Type B pancreatic cell (in vitro differentiated cells): ENCODE results near the gene LIMK1. TPM values are rescaled to one million over a fixed set of nuclear protein-coding genes. Genes with fewer than 3 reads are reported as not detected.

Experiments used
- DNase-seq: peaks from one replicate; pipeline ENCODE4 v3.0.0; 2021; ENCODE audit warnings: mixed read lengths; ENCODE audit not compliant: unreplicated experiment; ENCODE audit errors: extremely low spot score
- H3K27ac Mint-ChIP-seq: 2 replicates; pipeline ENCODE4 v1.8.0; 2021; ENCODE audit warnings: mild to moderate bottlenecking, mixed read lengths
- H3K27me3 Mint-ChIP-seq: 2 replicates; pipeline ENCODE4 v1.8.0; 2021; ENCODE audit warnings: mixed read lengths
- H3K36me3 Mint-ChIP-seq: 2 replicates; pipeline ENCODE4 v1.8.0; 2021; ENCODE audit warnings: mixed read lengths
- H3K4me1 Mint-ChIP-seq: one replicate; pipeline ENCODE4 v1.8.0; 2021; ENCODE audit warnings: mixed read lengths; ENCODE audit not compliant: unreplicated experiment
- H3K4me3 Mint-ChIP-seq: 2 replicates; pipeline ENCODE4 v1.8.0; 2021; ENCODE audit warnings: mild to moderate bottlenecking, mixed read lengths
- H3K9me3 Mint-ChIP-seq: 2 replicates; pipeline ENCODE4 v1.8.0; 2021; ENCODE audit warnings: mixed read lengths
- total RNA-seq: library from RNA; stranded (reverse); gene quantifications from 2 replicates; pipeline ENCODE4 v1.2.1, GENCODE V29; 2021; ENCODE audit warnings: low replicate concordance
- TF ChIP-seq, protein P1 (sequence below): fragments of 200-600 bp; sonication (generic); conservative IDR thresholded peaks from 2 replicates; pipeline ENCODE4 v1.5.0; 2021; ENCODE audit warnings: antibody characterized with exemption, mild to moderate bottlenecking

LIMK1 gene
- total RNA-seq, 1 donor from 2014 or later = 46.6 TPM

DNA sequence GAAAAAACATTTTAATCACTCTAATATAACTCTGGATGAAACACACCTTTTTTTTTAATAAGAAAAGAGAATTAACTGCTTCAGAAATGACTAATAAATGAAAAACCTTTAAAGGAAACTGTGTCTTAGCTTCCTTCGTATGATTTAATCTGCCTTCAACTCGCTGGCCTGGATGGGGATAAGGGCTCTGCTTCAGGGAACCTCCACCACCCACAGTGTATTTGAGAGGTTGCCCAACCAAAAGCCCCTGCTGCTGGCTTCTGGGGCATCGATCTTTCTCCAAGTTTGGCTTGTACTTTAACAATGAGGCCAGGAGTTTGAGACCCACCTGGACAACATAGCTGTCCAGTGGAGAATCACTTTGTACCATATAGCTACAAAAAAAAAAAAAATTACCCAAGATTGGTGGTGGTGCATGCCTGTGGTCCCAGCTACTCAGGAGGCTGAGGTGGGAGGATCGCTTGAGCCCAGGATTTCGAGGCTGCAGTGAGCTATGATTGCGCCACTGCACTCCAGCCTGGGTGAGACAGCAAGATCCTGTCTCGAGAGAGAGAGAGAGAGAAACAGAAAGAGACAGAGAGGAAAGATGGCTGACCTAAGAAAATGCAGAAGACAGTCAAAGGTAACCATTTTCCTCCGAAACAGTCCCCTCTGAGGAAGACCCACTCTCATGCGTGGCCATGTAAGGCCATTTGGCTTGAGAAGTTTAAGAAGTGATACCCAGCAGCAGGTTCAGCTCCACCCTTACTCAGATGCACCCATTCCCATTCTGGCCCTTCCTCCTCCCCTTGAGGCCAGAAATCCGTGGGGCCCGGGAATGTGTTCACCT lies 13.6 kb upstream of the LIMK1 start:
- H3K4me3 Mint-ChIP-seq = no peak overlapping the region
- H3K4me1 Mint-ChIP-seq = no peaks in the 10 kb centered on the region
- no peaks in the 10 kb centered on the region for H3K9me3 Mint-ChIP-seq
- no peaks in the 10 kb centered on the region for H3K36me3 Mint-ChIP-seq
- DNase-seq = no peak
- no peaks in the 10 kb centered on the region for H3K27me3 Mint-ChIP-seq
- TF ChIP-seq, protein P1, sequence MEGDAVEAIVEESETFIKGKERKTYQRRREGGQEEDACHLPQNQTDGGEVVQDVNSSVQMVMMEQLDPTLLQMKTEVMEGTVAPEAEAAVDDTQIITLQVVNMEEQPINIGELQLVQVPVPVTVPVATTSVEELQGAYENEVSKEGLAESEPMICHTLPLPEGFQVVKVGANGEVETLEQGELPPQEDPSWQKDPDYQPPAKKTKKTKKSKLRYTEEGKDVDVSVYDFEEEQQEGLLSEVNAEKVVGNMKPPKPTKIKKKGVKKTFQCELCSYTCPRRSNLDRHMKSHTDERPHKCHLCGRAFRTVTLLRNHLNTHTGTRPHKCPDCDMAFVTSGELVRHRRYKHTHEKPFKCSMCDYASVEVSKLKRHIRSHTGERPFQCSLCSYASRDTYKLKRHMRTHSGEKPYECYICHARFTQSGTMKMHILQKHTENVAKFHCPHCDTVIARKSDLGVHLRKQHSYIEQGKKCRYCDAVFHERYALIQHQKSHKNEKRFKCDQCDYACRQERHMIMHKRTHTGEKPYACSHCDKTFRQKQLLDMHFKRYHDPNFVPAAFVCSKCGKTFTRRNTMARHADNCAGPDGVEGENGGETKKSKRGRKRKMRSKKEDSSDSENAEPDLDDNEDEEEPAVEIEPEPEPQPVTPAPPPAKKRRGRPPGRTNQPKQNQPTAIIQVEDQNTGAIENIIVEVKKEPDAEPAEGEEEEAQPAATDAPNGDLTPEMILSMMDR = no peak
- no peak overlapping the region for H3K27ac Mint-ChIP-seq

DNA sequence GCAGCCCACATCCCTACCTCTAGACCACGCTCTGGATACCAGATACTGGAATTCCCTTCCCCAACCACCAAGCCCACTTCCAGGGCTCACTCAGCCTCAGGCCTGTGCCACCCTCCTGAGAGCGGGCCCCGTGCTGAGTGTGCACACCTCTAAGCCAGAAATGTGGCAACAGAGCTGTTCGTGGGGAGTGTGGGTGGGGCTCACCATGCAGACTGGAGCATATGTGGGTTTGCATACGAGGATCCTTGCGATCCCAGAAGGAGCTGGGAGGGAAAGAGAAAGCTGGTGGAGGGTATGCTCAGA lies 13.0 kb upstream of the LIMK1 start:
- TF ChIP-seq, protein P1 = no peak
- Mint-ChIP-seq H3K9me3 (no peaks in the 10 kb centered on the region), H3K36me3 (no peaks in the 10 kb centered on the region), H3K27me3 (no peaks in the 10 kb centered on the region), H3K4me1 (no peaks in the 10 kb centered on the region), H3K4me3 (no peak overlapping the region), H3K27ac (no peak overlapping the region)
- no peak for DNase-seq

DNA sequence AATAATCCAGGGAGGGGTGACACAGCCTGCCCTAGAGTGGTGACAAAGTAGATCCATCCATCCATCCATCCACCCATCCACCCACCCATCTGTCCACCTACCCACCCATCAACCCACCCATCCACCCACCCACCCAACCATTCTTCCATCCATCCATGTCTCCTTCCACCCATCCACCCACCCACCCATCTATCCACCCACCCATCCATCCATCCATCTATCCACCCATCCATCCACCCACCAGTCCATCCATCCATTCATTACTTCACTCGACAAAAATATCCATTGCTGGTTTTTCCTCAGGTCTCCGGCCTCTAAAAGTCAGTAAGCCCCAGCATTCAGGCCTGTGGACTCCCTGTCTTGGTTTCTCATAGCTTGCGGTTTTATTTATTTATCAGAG lies 12.5 kb upstream of the LIMK1 start:
- H3K36me3 Mint-ChIP-seq = no peaks in the 10 kb centered on the region
- no peak overlapping the region for H3K27ac Mint-ChIP-seq
- H3K4me1 Mint-ChIP-seq = no peaks in the 10 kb centered on the region
- DNase-seq = no peak
- H3K4me3 Mint-ChIP-seq = no peak overlapping the region
- TF ChIP-seq, protein P1 = no peak
- no peaks in the 10 kb centered on the region for H3K27me3 Mint-ChIP-seq
- H3K9me3 Mint-ChIP-seq = no peaks in the 10 kb centered on the region

DNA sequence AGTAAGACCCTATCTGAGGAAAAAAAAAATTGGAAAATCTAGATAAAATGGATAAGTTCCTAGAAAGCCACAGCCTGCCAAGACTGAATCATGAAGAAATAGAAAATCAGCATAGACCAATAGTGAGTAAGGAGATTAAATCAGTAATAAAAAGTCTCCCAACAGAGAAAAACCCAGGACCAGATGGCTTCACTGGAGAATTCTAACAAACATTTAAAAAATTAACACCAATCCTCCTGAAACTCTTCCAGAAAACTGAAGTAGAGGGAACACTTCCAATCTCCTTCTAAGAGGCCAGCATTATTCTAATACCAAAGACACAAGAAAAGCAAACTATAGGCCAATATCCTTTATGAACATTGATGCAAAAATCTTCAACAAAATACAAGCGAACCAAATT lies 8.8 kb upstream of the LIMK1 start:
- H3K36me3 Mint-ChIP-seq = no peaks in the 10 kb centered on the region
- H3K4me3 Mint-ChIP-seq = no peak overlapping the region
- H3K4me1 Mint-ChIP-seq = peaks cover 12% of the 10 kb centered on the region
- TF ChIP-seq, protein P1 = no peak
- no peaks in the 10 kb centered on the region for H3K27me3 Mint-ChIP-seq
- no peak overlapping the region for H3K27ac Mint-ChIP-seq
- no peaks in the 10 kb centered on the region for H3K9me3 Mint-ChIP-seq
- no peak for DNase-seq

GRCh38 chr7:74078461-74078860 lies 5.1 kb upstream of the LIMK1 start:
- TF ChIP-seq, protein P1 = no peak
- Mint-ChIP-seq H3K27ac (peak overlapping the region; percentile 80), H3K9me3 (no peaks in the 10 kb centered on the region), H3K36me3 (no peaks in the 10 kb centered on the region), H3K4me1 (peaks cover 12% of the 10 kb centered on the region), H3K4me3 (peak overlapping the region; percentile 2), H3K27me3 (no peaks in the 10 kb centered on the region)
- no peak for DNase-seq
